HFFc6 (cell line): ENCODE results near the gene CDC42. TPM values are rescaled to one million over a fixed set of nuclear protein-coding genes. Genes with fewer than 3 reads are reported as not detected.
A peak's percentile ranks its signal among the peaks of the same experiment; 100 is the strongest.

ENCODE experiments used
- DNase-seq: peaks from one replicate; pipeline ENCODE4 v3.0.0-alpha.2; 2018
- H3K27ac Mint-ChIP-seq: 2 replicates; pipeline ENCODE4 v1.8.0; 2020; ENCODE audit warnings: mild to moderate bottlenecking, mixed read lengths
- H3K27me3 Mint-ChIP-seq: 2 replicates; pipeline ENCODE4 v1.8.0; 2021; ENCODE audit warnings: mild to moderate bottlenecking, moderate library complexity, mixed read lengths; ENCODE audit not compliant: insufficient read depth
- H3K36me3 Mint-ChIP-seq: 2 replicates; pipeline ENCODE4 v1.8.0; 2021; ENCODE audit warnings: low read depth, mixed read lengths
- H3K4me1 Mint-ChIP-seq: 2 replicates; pipeline ENCODE4 v1.8.0; 2020; ENCODE audit warnings: low read depth, mixed read lengths
- H3K4me3 Mint-ChIP-seq: 2 replicates; pipeline ENCODE4 v1.8.0; 2020; ENCODE audit warnings: mild to moderate bottlenecking, moderate library complexity, mixed read lengths
- H3K9me3 Mint-ChIP-seq: 2 replicates; pipeline ENCODE4 v1.8.0; 2020; ENCODE audit warnings: mild to moderate bottlenecking, mixed read lengths
- CTCF ChIP-seq: fragments of 200-600 bp; sonication (generic); IDR thresholded peaks from 2 replicates; pipeline ENCODE4 v1.5.0; 2021; ENCODE audit warnings: antibody characterized with exemption, mild to moderate bottlenecking
- total RNA-seq, 6 experiments: library from RNA; stranded (reverse); fragmentation: NEBNext Ultra II Directional; extraction: Animal tissue kit (Norgen Biotek cat#: 25700); gene quantifications; 2 replicates in 1 of 6; 3 replicates in 5 of 6; pipeline ENCODE4 v1.2.3, GENCODE V29; 2021

The CDC42 gene
- total RNA-seq, 6 experiments from 2014 or later, result 273 to 298 (median 280) TPM

- Mint-ChIP-seq H3K4me3 (no peak overlapping the region), H3K36me3 (peaks cover 6% of the 10 kb centered on the region), H3K27me3 (peaks cover 6% of the 10 kb centered on the region; the same call in 1 of the 2 replicates), H3K27ac (peak overlapping the region; percentile 89), H3K9me3 (peaks cover 6% of the 10 kb centered on the region), H3K4me1 (peaks cover 33% of the 10 kb centered on the region)
- no peak for TF ChIP-seq CTCF
- no peak for DNase-seq
Observed at GRCh38 chr1:22045604-22046228, 6.8 kb upstream of the CDC42 start.

DNA sequence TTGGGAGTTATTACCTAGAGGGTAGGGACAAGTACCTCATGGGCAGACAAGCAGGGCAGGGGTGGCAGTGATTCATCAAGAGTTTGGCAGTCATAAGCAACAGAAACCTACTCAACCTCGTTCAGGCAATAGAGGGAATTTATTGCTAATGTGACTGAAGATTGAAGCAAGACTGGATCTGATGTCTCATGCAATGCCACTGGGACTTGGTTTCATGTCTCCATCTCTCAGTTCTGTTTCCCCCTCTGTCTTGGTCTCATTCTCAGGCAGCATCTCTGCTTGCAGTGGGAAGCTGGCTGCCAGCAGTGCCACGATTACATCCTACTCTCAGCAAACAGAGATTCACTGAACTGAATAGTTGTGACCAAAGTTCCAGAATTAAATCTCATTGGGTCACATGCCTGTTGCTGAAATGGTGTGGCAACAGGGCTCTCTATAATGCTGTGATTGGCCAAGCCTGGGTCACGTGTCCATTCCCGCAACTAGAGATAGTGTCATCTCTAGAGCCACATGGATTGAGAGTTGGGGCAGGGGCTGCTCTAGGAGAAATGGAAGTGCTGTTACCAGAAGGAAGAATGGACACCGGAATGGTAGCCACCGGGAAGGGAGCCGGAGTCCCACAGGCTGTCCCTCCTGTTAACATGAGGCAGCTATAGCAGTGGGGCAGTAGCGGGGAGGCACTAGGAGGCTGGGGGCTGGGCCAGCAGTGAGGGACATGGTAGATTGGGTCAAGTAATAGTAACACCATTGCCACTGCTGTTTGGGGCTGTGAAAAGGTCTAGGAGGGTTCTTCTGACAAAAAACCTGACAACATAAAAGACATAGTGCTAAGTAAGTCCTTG, 3.9 kb upstream of the CDC42 start:
- no peak for TF ChIP-seq CTCF
- Mint-ChIP-seq H3K4me3 (no peak overlapping the region; the same call in 1 of the 2 replicates), H3K9me3 (peaks cover 6% of the 10 kb centered on the region), H3K4me1 (peaks cover 26% of the 10 kb centered on the region), H3K36me3 (peaks cover 6% of the 10 kb centered on the region), H3K27me3 (peaks cover 8% of the 10 kb centered on the region), H3K27ac (peak overlapping the region; percentile 19; the same call in 1 of the 2 replicates)
- DNase-seq, result no peak

- TF ChIP-seq CTCF, result no peak
- H3K36me3 Mint-ChIP-seq, result peaks cover 13% of the 10 kb centered on the region
- H3K27ac Mint-ChIP-seq, result no peak overlapping the region
- H3K4me1 Mint-ChIP-seq, result peaks cover 25% of the 10 kb centered on the region
- H3K4me3 Mint-ChIP-seq, result no peak overlapping the region
- peaks cover 12% of the 10 kb centered on the region for H3K27me3 Mint-ChIP-seq
- no peak for DNase-seq
- H3K9me3 Mint-ChIP-seq, result peaks cover 3% of the 10 kb centered on the region
Observed at GRCh38 chr1:22050330-22050729, 2.2 kb upstream of the CDC42 start.

GRCh38 chr1:22051607-22052114, 848 bp upstream of the CDC42 start:
- peaks cover 13% of the 10 kb centered on the region for H3K27me3 Mint-ChIP-seq
- no peaks in the 10 kb centered on the region for H3K9me3 Mint-ChIP-seq
- H3K4me3 Mint-ChIP-seq, result peak overlapping the region; percentile 80
- no peak for TF ChIP-seq CTCF
- H3K27ac Mint-ChIP-seq, result peak overlapping the region; percentile 87; the same call in 1 of the 2 replicates
- H3K36me3 Mint-ChIP-seq, result peaks cover 23% of the 10 kb centered on the region
- no peak for DNase-seq
- peaks cover 32% of the 10 kb centered on the region for H3K4me1 Mint-ChIP-seq

GRCh38 chr1:22053017-22053860, 730 bp downstream of the CDC42 start:
- Mint-ChIP-seq H3K27ac (peak overlapping the region; percentile 99), H3K36me3 (peaks cover 30% of the 10 kb centered on the region), H3K4me1 (peaks cover 46% of the 10 kb centered on the region), H3K4me3 (peak overlapping the region; percentile 99), H3K27me3 (peaks cover 13% of the 10 kb centered on the region), H3K9me3 (no peaks in the 10 kb centered on the region)
- TF ChIP-seq CTCF, result no peak
- DNase-seq, result peak; percentile 65
